Activated CD4-positive, alpha-beta T cell treated with anti-CD3 and anti-CD28 coated beads for 24 hours (primary cell): Measurements from ENCODE around the gene CD68.
A peak's percentile ranks its signal among the peaks of the same experiment; 100 is the strongest.
"Not testable (repeated sequence)": the region's sequence is repeated elsewhere in the genome, so short reads cannot be mapped to it uniquely, and the experiment has no call there.

Experiments used
- DNase-seq, 2 donors: peaks; one replicate each; pipeline ENCODE4 v3.0.0-alpha.2; 2020; ENCODE audit warnings: low read depth in 2 of 2

Gene CD68

GRCh38 chr17:7580604-7581575, 1.5 kb downstream of the CD68 start:
- DNase-seq, result no peak

GRCh38 chr17:7582396-7583252, 3.2 kb downstream of the CD68 start:
- no peak for DNase-seq

- DNase-seq, result peak; percentile 90 to 93
Measured at GRCh38 chr17:7583253-7584109, 4.0 kb downstream of the CD68 start, which contains the start of gene MPDU1. Gene MPDU1 (plus strand): TSS chr17:7583852. CDS start chr17:7583863, 11 bp downstream.

GRCh38 chr17:7586673-7587419, 7.4 kb downstream of the CD68 start:
- no peak for DNase-seq

GRCh38 chr17:7587420-7588151, 8.1 kb downstream of the CD68 start:
- no peak for DNase-seq

- no peak for DNase-seq
Measured at GRCh38 chr17:7588553-7589203, 9.2 kb downstream of the CD68 start.

GRCh38 chr17:7589204-7589868, 9.9 kb downstream of the CD68 start:
- peak; percentile 49 to 60 for DNase-seq

- no peak for DNase-seq
Measured at GRCh38 chr17:7589891-7590691, 10.7 kb downstream of the CD68 start, which contains the start of gene SOX15. Gene SOX15 (minus strand): TSS chr17:7590094. CDS start chr17:7589676, 418 bp downstream.

- no peak for DNase-seq
Measured at GRCh38 chr17:7590743-7591142, 11.3 kb downstream of the CD68 start.

- no peak for DNase-seq
Measured at GRCh38 chr17:7591596-7591995, 12.2 kb downstream of the CD68 start.

GRCh38 chr17:7592422-7593021, 13.1 kb downstream of the CD68 start:
- no peak for DNase-seq

GRCh38 chr17:7593296-7593695, 13.9 kb downstream of the CD68 start:
- DNase-seq, result no peak

- not testable (repeated sequence) for DNase-seq
Measured at GRCh38 chr17:7597561-7597960, 18.1 kb downstream of the CD68 start.

- DNase-seq, result no peak
Measured at GRCh38 chr17:7606280-7606679, 26.8 kb downstream of the CD68 start.

- no peak for DNase-seq
Measured at GRCh38 chr17:7610641-7611040, 31.2 kb downstream of the CD68 start.

GRCh38 chr17:7611635-7612293, 32.3 kb downstream of the CD68 start:
- no peak for DNase-seq

- DNase-seq, result no peak
Measured at GRCh38 chr17:7612294-7612640, 32.8 kb downstream of the CD68 start.
